Measurements from ENCODE around the gene RTL1.

- TF ChIP-seq CTCF (IDR thresholded peaks at IDR 0.05) (no peak), POLR2AphosphoS5 (IDR thresholded peaks at IDR 0.05) (no peak), POLR2A (IDR thresholded peaks at IDR 0.05) (no peak)
Measured at GRCh38 chr14:100838493-100839314, 64.8 kb downstream of the RTL1 start.

Data from breast epithelium (tissue), 3 donors.